Lung (tissue), 12 donors: Measurements from ENCODE around the gene TMEM86A. TPM values are rescaled to one million over a fixed set of nuclear protein-coding genes. Genes with fewer than 3 reads are reported as not detected.

Experiments
- ATAC-seq: fragments of 200-7000 bp; cut with Tn5 transposase; one replicate; pipeline ENCODE4 v1.9.1; 2020; ENCODE audit warnings: moderate number of reproducible peaks; ENCODE audit not compliant: insufficient read depth, low FRiP score
- DNase-seq, 3 donors: peaks; one replicate each; pipeline ENCODE4 v3.0.0-alpha.2; 2013 to 2017
- H3K27ac ChIP-seq, 2 donors: one replicate each; pipeline ENCODE4 v1.5.1; 2013; ENCODE audit warnings: mild to moderate bottlenecking in 2 of 2, moderate library complexity in 2 of 2, control low read depth in 1 of 2, inconsistent platforms in 1 of 2, low read depth in 1 of 2, low read length in 1 of 2
- H3K27me3 ChIP-seq, 3 donors: one replicate each; pipeline ENCODE4 v1.5.1; 2013; ENCODE audit warnings: low read length in 2 of 3; ENCODE audit not compliant: control insufficient read depth in 3 of 3, insufficient read depth in 3 of 3
- H3K36me3 ChIP-seq, 4 donors: one replicate each; pipeline ENCODE4 v1.5.1; 2013; ENCODE audit warnings: low read length in 4 of 4, mild to moderate bottlenecking in 1 of 4, moderate library complexity in 1 of 4; ENCODE audit not compliant: control insufficient read depth in 4 of 4, insufficient read depth in 4 of 4
- H3K4me1 ChIP-seq, 5 donors: one replicate each; pipeline ENCODE4 v1.5.1; 2013; ENCODE audit warnings: low read length in 5 of 5, mild to moderate bottlenecking in 2 of 5, moderate library complexity in 1 of 5; ENCODE audit not compliant: control insufficient read depth in 5 of 5, insufficient read depth in 5 of 5
- H3K4me3 ChIP-seq: one replicate; pipeline ENCODE4 v1.5.1; 2013; ENCODE audit warnings: mild to moderate bottlenecking, control low read depth, moderate library complexity
- H3K9ac ChIP-seq, 2 donors: one replicate each; pipeline ENCODE4 v1.5.1; 2013; ENCODE audit warnings: low read length in 2 of 2, control low read depth in 1 of 2; ENCODE audit not compliant: insufficient read depth in 1 of 2
- H3K9me3 ChIP-seq, 4 donors: one replicate each; pipeline ENCODE4 v1.5.1; 2013; ENCODE audit warnings: low read length in 3 of 4, mild to moderate bottlenecking in 1 of 4, moderate library complexity in 1 of 4; ENCODE audit not compliant: control insufficient read depth in 4 of 4, insufficient read depth in 3 of 4
- WGBS, 2 donors: extraction: QIAGEN DNeasy Blood & Tissue Kit; methylation state at CpG; one replicate each; pipeline ENCODE4 v1.1.7; 2013; 5-methylcytosine and 5-hydroxymethylcytosine counted together
- polyA plus RNA-seq, 2 donors: library from polyadenylated mRNA; stranded (reverse); fragments of 200-250 nt; gene quantifications; one replicate each; pipeline ENCODE4 v1.2.1, GENCODE V29; 2013
- total RNA-seq, 2 donors: library from RNA; depleted of rRNA in 1 of 2; stranded (reverse); fragments of >200 nt in 1 of 2; gene quantifications; one replicate each; pipeline ENCODE4 v1.2.1, GENCODE V29; 2014 to 2021
- TF ChIP-seq, protein P1 (sequence below): IDR thresholded peaks from 2 replicates; pipeline ENCODE4 v1.5.1; 2012; ENCODE audit warnings: mild to moderate bottlenecking; ENCODE audit errors: control extremely low read depth, extremely low read depth
- donor health status: control.
- donor health status: control.
- donor health status: Bipolar disorder and iron deficiency.
- donor health status: healthy.
- donor health status: DM: yes; HTN: yes; CAD: no.

Gene TMEM86A
- total and polyA plus RNA-seq, 4 donors = 1.9 to 8.9 (median 2.9) TPM

DNA sequence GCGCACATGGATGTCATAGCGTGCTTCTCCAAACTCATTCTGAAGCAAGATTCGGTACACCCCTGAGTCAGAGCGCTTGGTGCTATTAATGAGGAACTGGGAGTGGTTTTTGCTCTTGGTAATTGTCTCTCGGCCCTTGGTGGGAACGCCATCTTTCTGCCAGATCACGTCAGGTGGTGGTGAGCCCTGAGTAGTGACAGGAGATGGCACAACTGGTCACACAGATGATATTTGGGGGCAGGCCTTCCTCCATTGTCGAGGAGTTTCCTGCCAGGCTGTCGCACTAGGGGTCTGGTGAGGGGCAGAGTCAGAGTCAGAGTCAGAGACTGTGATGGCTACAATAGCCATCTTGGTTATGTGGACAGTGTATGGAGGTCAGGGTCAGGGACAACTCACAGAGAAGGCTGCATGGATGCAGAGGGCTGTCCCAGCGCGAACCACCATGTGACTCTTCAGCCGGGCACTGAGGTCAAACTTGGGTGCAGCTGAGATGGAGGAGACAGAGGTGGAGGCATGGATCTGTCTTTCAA is 9.3 kb downstream of the TMEM86A start:
- 92% methylated on average over 12 of the region's 12 CpGs for WGBS, 2 donors
- H3K4me1 ChIP-seq = peaks cover 6 to 28% (median 11%) of the 10 kb centered on the region in 5 donors

GRCh38 chr11:18709414-18709813 is 10.8 kb downstream of the TMEM86A start:
- Histone ChIP-seq H3K9ac (no peak overlapping the region), H3K4me1 (peaks cover 6 to 25% (median 11%) of the 10 kb centered on the region in 5 donors), H3K27me3 (no peaks in the 10 kb centered on the region), H3K36me3 (no peaks in the 10 kb centered on the region), H3K4me3 (no peak overlapping the region), H3K9me3 (no peaks in the 10 kb centered on the region), H3K27ac (no peak overlapping the region)
- 95 to 100% methylated on average over 4 of the region's 4 CpGs for WGBS, 2 donors
- TF ChIP-seq, protein P1, sequence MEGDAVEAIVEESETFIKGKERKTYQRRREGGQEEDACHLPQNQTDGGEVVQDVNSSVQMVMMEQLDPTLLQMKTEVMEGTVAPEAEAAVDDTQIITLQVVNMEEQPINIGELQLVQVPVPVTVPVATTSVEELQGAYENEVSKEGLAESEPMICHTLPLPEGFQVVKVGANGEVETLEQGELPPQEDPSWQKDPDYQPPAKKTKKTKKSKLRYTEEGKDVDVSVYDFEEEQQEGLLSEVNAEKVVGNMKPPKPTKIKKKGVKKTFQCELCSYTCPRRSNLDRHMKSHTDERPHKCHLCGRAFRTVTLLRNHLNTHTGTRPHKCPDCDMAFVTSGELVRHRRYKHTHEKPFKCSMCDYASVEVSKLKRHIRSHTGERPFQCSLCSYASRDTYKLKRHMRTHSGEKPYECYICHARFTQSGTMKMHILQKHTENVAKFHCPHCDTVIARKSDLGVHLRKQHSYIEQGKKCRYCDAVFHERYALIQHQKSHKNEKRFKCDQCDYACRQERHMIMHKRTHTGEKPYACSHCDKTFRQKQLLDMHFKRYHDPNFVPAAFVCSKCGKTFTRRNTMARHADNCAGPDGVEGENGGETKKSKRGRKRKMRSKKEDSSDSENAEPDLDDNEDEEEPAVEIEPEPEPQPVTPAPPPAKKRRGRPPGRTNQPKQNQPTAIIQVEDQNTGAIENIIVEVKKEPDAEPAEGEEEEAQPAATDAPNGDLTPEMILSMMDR = no peak
- DNase-seq = no peak
- ATAC-seq = no peak

More for the DNA sequence above, 9.3 kb downstream of the TMEM86A start:
- H3K27ac ChIP-seq = no peak overlapping the region
- TF ChIP-seq, protein P1 = no peak
- no peak for DNase-seq
- H3K27me3 ChIP-seq = no peaks in the 10 kb centered on the region
- no peak for ATAC-seq
- no peaks in the 10 kb centered on the region for H3K9me3 ChIP-seq
- no peaks in the 10 kb centered on the region for H3K36me3 ChIP-seq
- no peak overlapping the region for H3K4me3 ChIP-seq
- H3K9ac ChIP-seq = no peak overlapping the region

- Histone ChIP-seq H3K9me3 (no peaks in the 10 kb centered on the region), H3K4me3 (no peak overlapping the region), H3K4me1 (peaks cover 1 to 16% (median 7%) of the 10 kb centered on the region in 5 donors), H3K27ac (no peak overlapping the region), H3K9ac (no peak overlapping the region), H3K36me3 (no peaks in the 10 kb centered on the region), H3K27me3 (no peaks in the 10 kb centered on the region)
- DNase-seq = no peak
- TF ChIP-seq, protein P1 = no peak
- WGBS, 2 donors = 80 to 87% methylated on average over 5 of the region's 5 CpGs
- no peak for ATAC-seq
Measured at GRCh38 chr11:18710545-18710944, 12.0 kb downstream of the TMEM86A start.
